PC-3 (cell line): Measurements from ENCODE around the gene KCP. TPM values are rescaled to one million over a fixed set of nuclear protein-coding genes. Genes with fewer than 3 reads are reported as not detected.
A peak's percentile ranks its signal among the peaks of the same experiment; 100 is the strongest.

Experiments used
- ATAC-seq: fragments of 200-7000 bp; cut with Tn5 transposase; 2 replicates; pipeline ENCODE4 v1.9.1; 2020; ENCODE audit warnings: mild to moderate bottlenecking, moderate library complexity
- BruUV-seq: library from RNA; stranded (reverse); fragments of 400-500 nt; replicated peaks from 2 replicates; lab custom pipeline; 2021; lab: Mats Ljungman, UMichigan
- CTCF ChIA-PET: fragments of 300-600 bp; sonication (Branson Sonifier 250); formaldehyde crosslinking; loops from one replicate; lab custom pipeline; 2022; ENCODE audit warnings: antibody characterized with exemption; lab: Charles Lee
- POLR2A ChIA-PET: fragments of 300-600 bp; sonication (Branson Sonifier 250); formaldehyde crosslinking; loops from one replicate; lab custom pipeline; 2022; ENCODE audit warnings: antibody characterized with exemption; ENCODE audit not compliant: unreplicated experiment; lab: Charles Lee
- DNase-seq: peaks from one replicate; pipeline ENCODE4 v3.0.0-alpha.2; 2015
- H2AFZ ChIP-seq: fragments of 300-600 bp; sonication (generic); 2 replicates; pipeline ENCODE4 v1.6.0; 2016; ENCODE audit warnings: antibody characterized with exemption, low read length
- H3F3A ChIP-seq: fragments of 300-600 bp; sonication (generic); one replicate; pipeline ENCODE4 v1.6.0; 2017; ENCODE audit warnings: antibody characterized with exemption, low read length, control low read depth, mild to moderate bottlenecking; ENCODE audit not compliant: unreplicated experiment
- H3K27ac ChIP-seq: fragments of 300-600 bp; sonication (generic); 2 replicates; pipeline ENCODE4 v1.5.1; 2016; ENCODE audit warnings: mild to moderate bottlenecking, low read length
- H3K27me3 ChIP-seq: fragments of 300-600 bp; sonication (generic); 2 replicates; pipeline ENCODE4 v1.6.1; 2016; ENCODE audit warnings: low read length, mixed read lengths
- H3K36me3 ChIP-seq: fragments of 300-600 bp; sonication (generic); 2 replicates; pipeline ENCODE4 v1.6.1; 2016; ENCODE audit warnings: low read depth, mixed run types, low read length, mixed read lengths
- H3K4me1 ChIP-seq: fragments of 300-600 bp; sonication (generic); 2 replicates; pipeline ENCODE4 v1.5.1; 2016; ENCODE audit warnings: low read length; ENCODE audit not compliant: insufficient read depth
- H3K4me2 ChIP-seq: fragments of 300-600 bp; sonication (generic); 2 replicates; pipeline ENCODE4 v1.6.0; 2016; ENCODE audit warnings: low read length
- H3K4me3 ChIP-seq: fragments of 300-600 bp; sonication (generic); 2 replicates; pipeline ENCODE4 v1.5.1; 2016; ENCODE audit warnings: mild to moderate bottlenecking, low read length, mixed read lengths
- H3K79me2 ChIP-seq: fragments of 300-600 bp; sonication (generic); 2 replicates; pipeline ENCODE4 v1.6.1; 2017; ENCODE audit warnings: low read length, mixed read lengths
- H3K9ac ChIP-seq: fragments of 300-600 bp; sonication (generic); 2 replicates; pipeline ENCODE4 v1.6.0; 2016; ENCODE audit warnings: mild to moderate bottlenecking, low read length
- H3K9me2 ChIP-seq: fragments of 300-600 bp; sonication (generic); replicated peaks from 2 replicates; pipeline ENCODE4 v1.6.1; 2016; ENCODE audit warnings: mixed run types, low read length, mixed read lengths
- H3K9me3 ChIP-seq: fragments of 300-600 bp; sonication (generic); 2 replicates; pipeline ENCODE4 v1.6.1; 2016; ENCODE audit warnings: low read length, mixed read lengths
- H4K20me1 ChIP-seq: fragments of 300-600 bp; sonication (generic); 2 replicates; pipeline ENCODE4 v1.6.1; 2016; ENCODE audit warnings: low read length, mixed read lengths
- EZH2 ChIP-seq: fragments of 300-600 bp; sonication (generic); IDR thresholded peaks from one replicate; pipeline ENCODE4 v1.6.1; 2017; ENCODE audit warnings: antibody characterized with exemption, mild to moderate bottlenecking, low read length; ENCODE audit not compliant: unreplicated experiment
- EZH2phosphoT487 ChIP-seq: fragments of 300-600 bp; sonication (generic); IDR thresholded peaks from 2 replicates; pipeline ENCODE4 v1.6.1; 2018; ENCODE audit warnings: mild to moderate bottlenecking, antibody characterized with exemption, low read length, borderline replicate concordance
- intact Hi-C: fragments of 100-400 bp; cut with micrococcal nuclease; formaldehyde crosslinking; loops from 2 replicates; pipeline ENCODE4 v1.9.0; 2023
- total RNA-seq: library from RNA; depleted of rRNA; stranded (reverse); fragments of >200 nt; gene quantifications from 2 replicates; pipeline ENCODE4 v1.2.3, GENCODE V29; 2014
- TF ChIP-seq, protein P1 (sequence below): fragments of 300-600 bp; sonication (generic); conservative IDR thresholded peaks from 2 replicates; pipeline ENCODE4 v1.5.1; 2017; ENCODE audit warnings: antibody characterized with exemption, low read depth, mild to moderate bottlenecking, low read length

KCP gene
- total RNA-seq, 1 experiment from 2014 or later, result 3.2 TPM

DNA sequence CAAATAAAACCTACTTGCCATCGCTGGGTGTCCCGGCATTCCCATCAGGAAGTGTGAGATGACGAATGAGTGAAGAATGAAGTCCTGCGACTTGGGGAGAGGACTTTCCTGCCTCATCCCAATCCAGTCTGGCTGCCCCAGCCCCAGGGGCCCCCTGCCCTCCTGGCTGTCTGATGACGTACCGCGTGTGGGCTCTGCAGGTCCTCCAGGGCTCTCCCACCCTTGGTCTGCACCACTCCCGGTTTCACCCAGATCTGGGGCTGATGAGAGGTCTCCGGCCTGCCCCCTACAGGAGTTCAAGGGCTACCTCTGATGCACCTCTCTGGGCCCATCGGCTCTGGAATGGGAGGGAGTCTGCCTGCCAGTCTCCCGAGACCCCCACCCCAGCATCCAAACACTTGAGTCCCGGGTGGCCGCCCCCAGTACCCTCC lies 38.1 kb downstream of the KCP start:
- no peak overlapping the region for H3K9ac ChIP-seq
- DNase-seq, result peak; percentile 82

DNA sequence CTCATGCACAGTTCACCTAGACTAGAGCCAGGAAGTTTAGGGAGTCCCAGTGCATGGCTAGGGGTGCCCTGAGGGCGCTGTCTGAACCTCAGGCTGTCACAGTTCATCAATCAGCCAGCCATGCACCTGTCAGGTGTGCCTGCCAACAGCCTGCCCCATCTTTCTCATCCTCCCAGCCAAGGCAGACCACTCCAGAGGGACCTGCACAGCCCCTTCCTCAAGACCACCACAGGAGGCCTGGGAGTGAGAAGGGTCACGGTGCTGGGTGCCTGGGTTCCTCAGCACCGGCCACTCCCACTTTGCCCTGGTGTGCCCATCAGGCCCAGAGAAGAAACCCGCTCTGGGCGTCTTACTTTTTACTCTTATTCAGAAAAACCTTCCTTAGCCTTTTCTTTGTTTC lies 39.5 kb downstream of the KCP start:
- no peak overlapping the region for H3K4me3 ChIP-seq
- no peak overlapping the region for H3K27ac ChIP-seq
- H3K9ac ChIP-seq, result no peak overlapping the region
- no peaks in the 10 kb centered on the region for H3K27me3 ChIP-seq
- no peaks in the 10 kb centered on the region for H3K9me3 ChIP-seq
- H3K4me2 ChIP-seq, result no peak overlapping the region
- H3K9me2 ChIP-seq, result no peaks in the 10 kb centered on the region
- POLR2A ChIA-PET, result no interaction called here
- H2AFZ ChIP-seq, result no peak overlapping the region
- no TSS peak for BruUV-seq
- peaks cover 25% of the 10 kb centered on the region for H3K4me1 ChIP-seq
- no peaks in the 10 kb centered on the region for H3K79me2 ChIP-seq
- H3K36me3 ChIP-seq, result no peaks in the 10 kb centered on the region
- TF ChIP-seq EZH2phosphoT487, result no peak
- TF ChIP-seq, protein P1, sequence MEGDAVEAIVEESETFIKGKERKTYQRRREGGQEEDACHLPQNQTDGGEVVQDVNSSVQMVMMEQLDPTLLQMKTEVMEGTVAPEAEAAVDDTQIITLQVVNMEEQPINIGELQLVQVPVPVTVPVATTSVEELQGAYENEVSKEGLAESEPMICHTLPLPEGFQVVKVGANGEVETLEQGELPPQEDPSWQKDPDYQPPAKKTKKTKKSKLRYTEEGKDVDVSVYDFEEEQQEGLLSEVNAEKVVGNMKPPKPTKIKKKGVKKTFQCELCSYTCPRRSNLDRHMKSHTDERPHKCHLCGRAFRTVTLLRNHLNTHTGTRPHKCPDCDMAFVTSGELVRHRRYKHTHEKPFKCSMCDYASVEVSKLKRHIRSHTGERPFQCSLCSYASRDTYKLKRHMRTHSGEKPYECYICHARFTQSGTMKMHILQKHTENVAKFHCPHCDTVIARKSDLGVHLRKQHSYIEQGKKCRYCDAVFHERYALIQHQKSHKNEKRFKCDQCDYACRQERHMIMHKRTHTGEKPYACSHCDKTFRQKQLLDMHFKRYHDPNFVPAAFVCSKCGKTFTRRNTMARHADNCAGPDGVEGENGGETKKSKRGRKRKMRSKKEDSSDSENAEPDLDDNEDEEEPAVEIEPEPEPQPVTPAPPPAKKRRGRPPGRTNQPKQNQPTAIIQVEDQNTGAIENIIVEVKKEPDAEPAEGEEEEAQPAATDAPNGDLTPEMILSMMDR, result no peak
- TF ChIP-seq EZH2, result no peak
- intact Hi-C loops, result no loop called here
- no peaks in the 10 kb centered on the region for H4K20me1 ChIP-seq
- CTCF ChIA-PET, result no interaction called here
- no peaks in the 10 kb centered on the region for H3F3A ChIP-seq
- DNase-seq (no peak), ATAC-seq (no peak)

More for the DNA sequence above, 38.1 kb downstream of the KCP start:
- Histone ChIP-seq H3K79me2 (no peaks in the 10 kb centered on the region), H3K27ac (no peak overlapping the region), H4K20me1 (no peaks in the 10 kb centered on the region), H3K4me1 (peaks cover 25% of the 10 kb centered on the region), H3K9me3 (no peaks in the 10 kb centered on the region), H3K4me3 (no peak overlapping the region), H3K36me3 (no peaks in the 10 kb centered on the region), H2AFZ (no peak overlapping the region), H3F3A (no peaks in the 10 kb centered on the region), H3K27me3 (no peaks in the 10 kb centered on the region), H3K4me2 (peak overlapping the region; percentile 21; the same call in 1 of the 2 replicates), H3K9me2 (no peaks in the 10 kb centered on the region)
- no TSS peak for BruUV-seq
- peak; percentile 6; the same call in 1 of the 2 replicates for ATAC-seq
- ChIA-PET CTCF (no interaction called here), POLR2A (no interaction called here)
- TF ChIP-seq EZH2phosphoT487, result no peak
- TF ChIP-seq, protein P1, result peak; percentile 37; the same call in 1 of the 2 replicates
- intact Hi-C loops, result no loop called here

DNA sequence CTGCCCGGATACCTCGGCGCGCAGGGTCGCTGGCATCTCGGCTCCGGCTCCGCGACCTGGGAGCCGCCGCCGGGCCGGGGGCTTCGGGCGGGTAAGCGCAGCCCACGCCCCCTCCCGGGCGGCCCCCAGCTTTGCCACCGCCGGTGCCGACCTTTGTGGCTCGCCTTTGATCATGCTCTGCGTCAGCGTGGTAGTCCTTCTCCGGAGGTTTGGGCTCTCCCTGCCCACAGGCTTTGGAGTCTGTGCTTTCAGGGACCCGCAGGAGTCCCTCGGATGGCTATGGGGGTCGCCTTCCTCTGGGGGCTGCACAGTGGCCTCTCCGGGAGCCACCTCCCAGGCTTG lies 40.6 kb downstream of the KCP start:
- Histone ChIP-seq H3K9me2 (no peaks in the 10 kb centered on the region), H3K27me3 (no peaks in the 10 kb centered on the region), H3K36me3 (peaks cover 2% of the 10 kb centered on the region; the same call in 1 of the 2 replicates), H3K4me1 (peaks cover 24% of the 10 kb centered on the region), H3F3A (no peaks in the 10 kb centered on the region), H3K27ac (no peak overlapping the region), H4K20me1 (no peaks in the 10 kb centered on the region), H3K4me2 (no peak overlapping the region; the same call in 1 of the 2 replicates), H2AFZ (no peak overlapping the region), H3K9me3 (no peaks in the 10 kb centered on the region), H3K79me2 (peaks cover 3% of the 10 kb centered on the region), H3K4me3 (no peak overlapping the region), H3K9ac (no peak overlapping the region; the same call in 1 of the 2 replicates)
- no TSS peak for BruUV-seq
- ATAC-seq, result no peak
- ChIA-PET POLR2A (no interaction called here), CTCF (no interaction called here)
- no peak for DNase-seq
- intact Hi-C loops, result no loop called here
- TF ChIP-seq EZH2, result no peak
- TF ChIP-seq, protein P1, result no peak
- TF ChIP-seq EZH2phosphoT487, result no peak
